HAP-1 (cell line): ENCODE measurements around the gene HOXC4.
"Not testable (repeated sequence)": the region's sequence is repeated elsewhere in the genome, so short reads cannot be mapped to it uniquely, and the experiment has no call there.

Experiments
- DNase-seq, 2 experiments: peaks; one replicate each; pipeline ENCODE4 v3.0.0-alpha.2; 2016 to 2020; ENCODE audit warnings: low spot score in 2 of 2
- H3K27me3 ChIP-seq: fragments of 250-450 bp; sonication (Bioruptor Pico); 2 replicates; pipeline ENCODE4 v1.5.1; 2020; ENCODE audit warnings: low read depth, mild to moderate bottlenecking, moderate library complexity
- H3K36me3 ChIP-seq: fragments of 250-450 bp; sonication (Bioruptor Pico); replicated peaks from 2 replicates; pipeline ENCODE4 v1.5.1; 2020; ENCODE audit warnings: mild to moderate bottlenecking
- H3K4me1 ChIP-seq: fragments of 250-450 bp; sonication (Bioruptor Pico); 2 replicates; pipeline ENCODE4 v1.5.1; 2020; ENCODE audit warnings: mild to moderate bottlenecking
- H3K4me3 ChIP-seq: fragments of 250-450 bp; sonication (Bioruptor Pico); 2 replicates; pipeline ENCODE4 v1.5.1; 2020; ENCODE audit warnings: mild to moderate bottlenecking, moderate library complexity
- H3K9me3 ChIP-seq: fragments of 250-450 bp; sonication (Bioruptor Pico); 2 replicates; pipeline ENCODE4 v1.5.1; 2020; ENCODE audit warnings: mild to moderate bottlenecking, moderate library complexity
- in situ Hi-C: fragments of 300-500 bp; cut with MboI; formaldehyde crosslinking; loops from 3 replicates; pipeline ENCODE4 v1.14.3; 2020; ENCODE audit warnings: low sequenced_read_pairs, inconsistent platforms, mixed read lengths

Gene HOXC4

DNA sequence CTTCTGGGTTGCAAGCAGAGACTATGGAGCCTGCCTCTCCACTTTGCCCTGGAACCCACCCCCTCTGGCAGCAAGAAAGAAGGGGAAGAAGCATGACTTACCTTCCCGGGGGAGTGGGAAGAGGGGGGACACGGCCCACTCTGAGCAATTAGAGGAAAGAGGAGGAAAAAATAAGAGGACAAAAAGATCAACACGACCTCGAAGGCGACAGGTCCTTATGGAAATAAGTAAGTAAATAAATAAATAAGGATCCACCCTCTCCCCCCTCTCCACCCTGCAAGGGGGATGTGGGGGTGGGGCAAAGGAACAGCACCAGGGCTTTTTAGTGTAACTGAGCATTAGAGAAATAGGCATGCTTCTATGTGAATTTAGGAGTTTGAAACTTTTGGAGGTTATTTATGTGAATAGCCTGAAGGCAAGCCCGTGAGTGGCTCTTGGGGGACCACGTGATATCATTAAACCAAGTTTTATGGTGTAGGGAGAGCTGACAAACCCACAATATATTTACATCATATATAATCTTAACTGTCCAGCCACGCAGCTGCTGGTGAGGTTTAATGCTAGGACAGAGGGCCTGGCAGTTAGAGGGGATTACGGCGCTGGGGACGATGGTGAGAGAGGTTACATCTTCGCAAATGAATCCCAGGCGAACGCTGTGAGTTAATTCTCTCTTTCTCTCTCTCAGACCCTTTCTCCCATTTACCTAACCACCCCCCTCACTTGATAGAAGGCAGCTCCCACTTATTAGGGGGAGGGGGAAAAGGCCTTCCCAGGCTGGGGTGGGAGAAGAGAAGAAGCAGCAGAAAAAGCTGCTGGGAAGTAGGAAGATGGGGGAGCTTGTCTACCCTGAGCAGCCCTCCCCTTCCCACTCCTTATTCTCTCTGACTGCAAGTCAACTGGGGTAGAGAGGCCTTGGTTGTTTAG lies 16.0 kb upstream of the HOXC4 start:
- H3K4me1 ChIP-seq: peaks cover 22% of the 10 kb centered on the region
- H3K4me3 ChIP-seq: no peak overlapping the region
- H3K36me3 ChIP-seq: no peaks in the 10 kb centered on the region
- no peaks in the 10 kb centered on the region for H3K9me3 ChIP-seq
- H3K27me3 ChIP-seq: peaks cover 78% of the 10 kb centered on the region
- DNase-seq: peak; percentile 36 to 59
- in situ Hi-C loops: no loop called here

DNA sequence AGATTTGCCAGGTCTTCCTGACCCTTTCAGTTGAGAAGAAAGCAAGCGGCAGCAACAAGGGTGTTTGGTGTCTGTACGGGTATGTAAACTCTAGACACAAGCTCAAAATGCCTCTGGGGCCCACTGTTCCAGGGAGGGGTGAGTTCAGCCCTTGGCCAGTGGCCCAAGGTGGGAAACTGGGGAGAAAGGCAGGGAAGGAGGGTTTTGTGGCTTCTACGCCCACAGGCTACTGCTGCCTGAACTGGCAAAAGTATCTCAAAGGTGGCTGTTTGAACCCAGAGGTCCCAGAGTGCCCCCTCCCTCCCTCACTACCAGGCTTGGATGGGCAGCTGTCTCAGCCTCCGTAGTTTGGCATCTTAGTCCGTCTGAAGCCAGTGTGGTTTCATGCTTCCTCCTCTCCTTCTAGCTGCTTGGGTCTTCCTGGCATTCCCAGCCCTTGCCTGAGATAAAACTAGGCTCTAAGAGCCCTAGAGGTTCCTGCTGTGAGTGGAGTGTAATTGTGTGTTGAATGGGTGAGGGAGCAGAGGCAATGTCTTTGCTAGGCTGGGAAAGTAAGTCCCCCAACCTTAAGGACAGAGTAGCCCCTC lies 15.3 kb upstream of the HOXC4 start:
- no peaks in the 10 kb centered on the region for H3K36me3 ChIP-seq
- H3K4me3 ChIP-seq: no peak overlapping the region
- H3K4me1 ChIP-seq: peaks cover 16% of the 10 kb centered on the region
- in situ Hi-C loops: no loop called here
- peaks cover 81% of the 10 kb centered on the region for H3K27me3 ChIP-seq
- DNase-seq: no peak
- H3K9me3 ChIP-seq: no peaks in the 10 kb centered on the region

DNA sequence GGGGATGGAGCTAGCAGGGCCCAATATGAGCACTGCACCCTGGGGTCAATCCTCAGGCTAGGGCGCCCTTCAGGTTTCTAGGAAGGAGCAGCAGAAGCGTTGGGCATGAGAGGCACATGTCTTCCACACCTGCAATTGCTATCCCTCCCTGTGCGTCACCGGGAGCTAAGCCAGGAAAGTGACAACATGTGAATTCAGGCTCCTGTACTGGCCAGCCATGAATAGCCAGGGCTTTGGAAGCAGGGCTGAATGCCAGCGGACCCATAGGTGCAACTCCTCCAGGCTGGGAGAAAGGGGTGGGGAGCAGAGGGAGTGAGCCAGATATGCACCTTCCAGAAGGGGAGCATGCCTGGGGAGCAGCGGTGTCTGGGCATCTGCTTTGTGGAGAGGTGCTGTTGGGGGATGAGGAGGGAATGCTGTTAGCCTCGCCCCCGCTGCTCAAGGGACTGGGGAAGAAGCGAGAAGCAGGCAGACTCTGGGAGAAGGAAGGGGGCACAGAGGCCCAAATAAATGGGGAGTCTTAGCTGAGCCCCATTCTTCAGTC lies 14.7 kb upstream of the HOXC4 start:
- Histone ChIP-seq H3K9me3 (no peaks in the 10 kb centered on the region), H3K36me3 (no peaks in the 10 kb centered on the region), H3K4me1 (peaks cover 14% of the 10 kb centered on the region), H3K4me3 (no peak overlapping the region), H3K27me3 (peaks cover 87% of the 10 kb centered on the region)
- in situ Hi-C loops: no loop called here
- no peak for DNase-seq

DNA sequence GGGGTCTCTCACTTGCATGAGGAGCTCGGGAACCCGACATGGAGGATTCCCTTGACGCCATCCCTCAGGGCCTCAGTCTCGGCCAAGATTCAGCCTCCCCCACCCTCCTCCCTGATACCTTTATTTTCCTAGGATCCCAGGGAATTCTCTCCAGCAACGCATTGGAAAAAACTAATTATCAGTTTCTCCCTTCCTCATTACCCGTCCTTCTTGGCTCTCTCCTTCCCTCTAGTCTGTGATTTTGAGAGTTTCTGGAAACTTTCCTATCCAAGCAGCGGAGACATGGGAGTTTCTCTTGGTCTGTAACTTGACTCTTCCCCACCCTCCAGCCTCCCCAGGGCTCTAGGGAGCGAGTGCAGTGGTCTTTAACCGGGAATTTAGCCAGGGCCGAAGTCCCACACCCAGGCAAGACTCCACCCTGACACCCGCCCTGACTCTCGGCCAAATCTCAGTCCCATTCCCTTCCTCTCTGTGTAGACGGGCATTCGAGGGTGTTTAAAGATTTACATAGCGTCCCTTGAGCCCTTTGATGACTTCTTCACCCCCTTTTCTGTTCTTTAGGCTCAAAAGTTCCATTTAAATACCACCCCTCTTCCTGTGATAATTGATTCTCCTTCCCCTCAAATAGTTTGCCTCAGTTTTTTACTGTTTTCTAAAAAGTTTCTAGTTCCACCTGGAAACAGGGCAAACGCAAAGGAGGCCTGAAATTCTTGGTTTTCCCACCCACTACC lies 14.1 kb upstream of the HOXC4 start:
- H3K4me1 ChIP-seq: peaks cover 10% of the 10 kb centered on the region
- H3K36me3 ChIP-seq: no peaks in the 10 kb centered on the region
- H3K27me3 ChIP-seq: peaks cover 88% of the 10 kb centered on the region
- DNase-seq: no peak
- H3K4me3 ChIP-seq: no peak overlapping the region
- in situ Hi-C loops: no loop called here
- H3K9me3 ChIP-seq: no peaks in the 10 kb centered on the region

DNA sequence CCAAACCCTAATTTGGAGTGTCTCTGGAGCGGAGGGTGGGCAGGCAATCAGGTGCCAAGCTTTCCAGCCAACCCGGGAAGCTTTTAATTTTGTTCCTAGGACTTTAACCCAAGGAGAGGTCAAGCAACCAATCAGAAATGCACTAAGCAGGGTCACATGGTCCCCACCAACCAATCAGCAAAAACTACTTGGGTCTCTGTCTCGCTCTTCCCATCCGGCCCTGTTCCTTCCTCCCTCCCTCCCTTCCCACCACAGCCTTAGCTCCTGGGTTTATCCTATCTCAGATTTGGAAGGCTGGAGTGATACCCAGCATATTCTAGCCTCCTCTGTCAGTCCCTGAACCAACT lies 13.5 kb upstream of the HOXC4 start:
- in situ Hi-C loops: no loop called here
- Histone ChIP-seq H3K9me3 (no peaks in the 10 kb centered on the region), H3K4me3 (no peak overlapping the region), H3K4me1 (peaks cover 10% of the 10 kb centered on the region), H3K36me3 (no peaks in the 10 kb centered on the region), H3K27me3 (peaks cover 89% of the 10 kb centered on the region)
- peak in 1 of 2 experiments; percentile 51 for DNase-seq

DNA sequence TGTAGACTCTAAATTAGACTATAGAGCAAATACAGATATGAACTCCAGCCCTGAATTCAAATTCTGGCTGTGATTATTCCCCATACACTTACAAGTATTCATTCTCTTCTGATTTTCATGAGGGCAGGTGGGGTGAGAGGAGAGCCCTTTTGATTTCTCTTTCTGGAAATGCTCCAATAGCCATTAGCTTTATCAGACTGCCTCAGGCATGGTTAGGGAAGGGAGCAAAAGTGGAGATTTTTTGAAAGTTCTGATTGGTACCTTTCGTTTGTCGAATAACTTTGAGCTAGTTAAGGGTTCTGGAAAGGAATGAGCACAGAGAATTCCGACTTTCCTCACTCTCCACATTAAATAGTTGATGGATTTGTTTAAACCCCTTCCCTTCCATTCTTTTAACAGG lies 13.0 kb upstream of the HOXC4 start:
- in situ Hi-C loops: no loop called here
- Histone ChIP-seq H3K36me3 (no peaks in the 10 kb centered on the region), H3K4me3 (no peak overlapping the region), H3K4me1 (peaks cover 10% of the 10 kb centered on the region), H3K9me3 (no peaks in the 10 kb centered on the region), H3K27me3 (peaks cover 91% of the 10 kb centered on the region)
- no peak for DNase-seq

DNA sequence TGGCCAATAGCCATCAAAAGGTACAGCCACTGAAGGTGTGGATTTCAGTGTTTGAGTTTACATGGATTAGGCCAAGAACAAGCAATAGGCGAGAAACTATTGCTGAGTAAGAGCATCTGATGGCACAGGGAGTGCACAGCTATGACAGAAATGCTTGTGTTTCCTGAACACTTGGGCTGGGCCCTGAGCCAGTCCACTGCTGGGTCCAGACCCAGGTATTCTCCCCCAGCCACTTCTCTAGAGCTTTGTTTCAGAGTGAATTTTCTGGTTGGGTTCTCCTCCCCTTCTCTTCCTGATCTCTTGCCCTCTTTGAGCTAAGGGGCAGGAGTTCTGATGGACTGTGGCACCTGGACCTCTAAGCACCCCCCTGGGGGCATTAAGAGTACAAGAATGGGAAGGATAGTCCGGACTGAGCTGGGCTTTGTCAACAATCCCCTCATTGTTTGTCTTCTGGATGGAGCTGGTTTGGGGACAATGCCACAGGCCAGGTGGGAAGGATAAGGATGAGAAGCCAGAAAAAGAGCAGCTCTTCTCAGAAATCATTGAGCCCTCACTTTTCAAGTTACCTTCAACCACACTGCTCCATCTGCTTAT lies 12.4 kb upstream of the HOXC4 start:
- no peak for DNase-seq
- in situ Hi-C loops: no loop called here
- Histone ChIP-seq H3K4me3 (no peak overlapping the region), H3K9me3 (no peaks in the 10 kb centered on the region), H3K27me3 (peaks cover 92% of the 10 kb centered on the region), H3K4me1 (peaks cover 10% of the 10 kb centered on the region), H3K36me3 (no peaks in the 10 kb centered on the region)

DNA sequence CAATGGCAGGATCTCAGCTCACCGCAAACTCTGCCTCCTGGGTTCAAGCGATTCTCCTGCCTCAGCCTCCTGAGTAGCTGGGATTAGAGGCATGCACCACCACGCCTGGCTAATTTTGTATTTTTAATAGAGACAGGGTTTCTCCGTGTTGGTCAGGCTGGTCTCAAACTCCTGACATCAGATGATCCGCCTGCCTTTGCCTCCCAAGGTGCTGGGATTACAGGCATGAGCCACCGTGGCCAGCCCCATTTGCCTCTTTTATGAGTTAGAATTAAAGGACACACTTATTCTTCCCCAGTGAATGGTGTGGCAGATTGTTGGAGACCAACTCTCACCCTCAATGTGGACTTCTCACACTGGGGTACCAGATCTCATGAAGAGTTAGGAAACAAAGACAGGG lies 11.6 kb upstream of the HOXC4 start:
- H3K36me3 ChIP-seq, DNase-seq, in situ Hi-C loops, H3K9me3 ChIP-seq, H3K4me3 ChIP-seq, H3K4me1 ChIP-seq: not testable (repeated sequence)
- peaks cover 92% of the 10 kb centered on the region for H3K27me3 ChIP-seq

DNA sequence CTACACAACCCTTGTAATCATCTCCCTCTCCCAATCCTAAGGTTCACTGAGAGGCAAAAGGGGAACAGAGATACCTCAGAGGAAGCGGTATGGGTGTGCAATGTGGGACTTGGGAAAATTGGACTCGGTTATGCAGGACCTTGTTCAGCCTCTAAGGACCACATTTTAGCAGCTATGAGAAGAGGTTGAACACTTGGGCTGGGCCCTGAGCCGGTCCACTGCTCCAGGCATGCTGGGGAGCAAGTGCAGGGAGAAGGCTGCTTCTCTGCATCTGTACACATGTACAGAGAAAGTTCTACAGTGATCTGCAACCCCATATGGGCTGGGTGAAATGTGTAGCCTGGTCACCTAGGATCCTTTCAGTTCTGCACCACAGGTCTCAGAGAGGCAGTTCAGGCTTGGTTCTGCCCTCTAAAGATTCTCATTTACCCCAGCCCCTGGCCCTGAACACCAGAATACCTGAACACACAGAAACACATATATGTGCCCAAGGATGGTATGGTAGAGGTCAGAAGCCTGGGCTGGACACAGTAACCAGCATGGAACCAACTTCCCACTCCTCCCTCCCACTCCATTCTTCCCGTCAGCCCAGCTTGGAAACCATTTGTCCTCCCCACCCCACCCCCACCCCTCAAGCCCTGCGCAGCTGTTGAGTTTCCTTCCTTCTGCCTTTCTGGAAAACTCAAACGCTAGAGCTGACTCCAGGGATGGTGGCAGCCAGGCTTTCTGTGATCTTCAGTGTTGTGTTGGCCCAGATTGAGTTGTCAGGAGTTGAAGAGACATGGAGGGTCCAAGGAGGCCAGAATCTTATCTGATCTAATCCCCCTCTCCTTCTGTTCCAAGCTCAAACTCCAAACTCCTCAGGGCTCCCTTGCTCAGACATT lies 10.4 kb upstream of the HOXC4 start:
- H3K4me1 ChIP-seq: no peaks in the 10 kb centered on the region
- peaks cover 92% of the 10 kb centered on the region for H3K27me3 ChIP-seq
- in situ Hi-C loops: no loop called here

DNA sequence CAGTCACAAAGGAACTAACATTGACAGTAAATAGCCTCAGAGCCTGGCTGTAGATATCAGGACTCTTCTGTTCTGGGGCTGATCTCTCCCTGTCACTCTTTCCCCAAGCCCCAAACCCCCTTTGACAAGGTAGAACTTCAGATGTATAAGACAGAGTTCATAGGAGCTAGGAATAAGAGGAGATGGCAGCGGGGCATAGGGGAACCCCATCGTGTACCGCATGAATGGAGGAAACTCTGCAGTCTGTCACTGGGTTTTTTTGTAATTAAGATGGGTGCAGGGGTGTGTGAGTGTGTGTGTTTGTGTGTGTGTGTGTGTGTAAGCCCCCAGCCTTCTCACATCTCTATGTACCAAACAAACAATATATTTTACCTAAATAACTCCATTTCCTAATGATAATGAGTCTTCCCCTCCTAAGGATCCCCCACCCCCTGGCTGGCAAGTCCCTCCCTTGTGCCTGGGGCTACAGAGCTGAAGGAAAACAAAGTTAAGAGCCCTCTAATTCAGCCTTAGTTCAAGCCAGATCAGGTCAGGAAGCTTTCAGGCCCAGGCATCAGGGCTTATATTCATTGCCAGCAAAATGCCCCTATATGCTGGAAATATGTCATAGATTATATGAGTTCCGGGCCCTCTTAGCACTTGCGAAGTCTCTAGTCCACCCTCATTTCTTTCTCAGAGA lies 9.1 kb upstream of the HOXC4 start:
- no peak overlapping the region for H3K4me3 ChIP-seq
- no peaks in the 10 kb centered on the region for H3K4me1 ChIP-seq
- in situ Hi-C loops: no loop called here
- no peak for DNase-seq
- no peaks in the 10 kb centered on the region for H3K9me3 ChIP-seq
- H3K36me3 ChIP-seq: no peaks in the 10 kb centered on the region
- peaks cover 91% of the 10 kb centered on the region for H3K27me3 ChIP-seq

More for the DNA sequence above, 10.4 kb upstream of the HOXC4 start:
- Histone ChIP-seq H3K4me3 (no peak overlapping the region), H3K36me3 (no peaks in the 10 kb centered on the region), H3K9me3 (no peaks in the 10 kb centered on the region)
- no peak for DNase-seq

DNA sequence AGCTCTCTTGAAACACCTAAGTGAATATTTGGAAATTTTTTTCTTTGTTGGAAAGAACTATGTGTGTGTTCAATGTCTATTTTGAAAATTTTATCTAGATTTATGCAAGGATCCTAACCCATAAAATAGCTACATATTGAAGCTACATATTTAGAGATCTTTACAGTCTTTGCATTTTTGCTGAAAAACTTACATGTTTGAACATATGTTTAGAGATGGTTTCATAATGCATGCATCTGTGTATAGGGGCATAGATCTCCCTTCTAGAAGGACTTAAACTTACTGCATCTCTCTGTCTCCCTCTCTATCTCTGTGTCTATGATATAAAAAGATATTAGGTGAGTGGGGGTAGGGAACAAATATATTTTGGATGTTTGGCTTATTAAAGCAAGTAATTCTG lies 8.2 kb upstream of the HOXC4 start:
- H3K9me3 ChIP-seq: no peaks in the 10 kb centered on the region
- no peak overlapping the region for H3K4me3 ChIP-seq
- H3K36me3 ChIP-seq: no peaks in the 10 kb centered on the region
- no peak for DNase-seq
- peaks cover 91% of the 10 kb centered on the region for H3K27me3 ChIP-seq
- in situ Hi-C loops: no loop called here
- peaks cover 2% of the 10 kb centered on the region; the same call in 1 of the 2 replicates for H3K4me1 ChIP-seq

DNA sequence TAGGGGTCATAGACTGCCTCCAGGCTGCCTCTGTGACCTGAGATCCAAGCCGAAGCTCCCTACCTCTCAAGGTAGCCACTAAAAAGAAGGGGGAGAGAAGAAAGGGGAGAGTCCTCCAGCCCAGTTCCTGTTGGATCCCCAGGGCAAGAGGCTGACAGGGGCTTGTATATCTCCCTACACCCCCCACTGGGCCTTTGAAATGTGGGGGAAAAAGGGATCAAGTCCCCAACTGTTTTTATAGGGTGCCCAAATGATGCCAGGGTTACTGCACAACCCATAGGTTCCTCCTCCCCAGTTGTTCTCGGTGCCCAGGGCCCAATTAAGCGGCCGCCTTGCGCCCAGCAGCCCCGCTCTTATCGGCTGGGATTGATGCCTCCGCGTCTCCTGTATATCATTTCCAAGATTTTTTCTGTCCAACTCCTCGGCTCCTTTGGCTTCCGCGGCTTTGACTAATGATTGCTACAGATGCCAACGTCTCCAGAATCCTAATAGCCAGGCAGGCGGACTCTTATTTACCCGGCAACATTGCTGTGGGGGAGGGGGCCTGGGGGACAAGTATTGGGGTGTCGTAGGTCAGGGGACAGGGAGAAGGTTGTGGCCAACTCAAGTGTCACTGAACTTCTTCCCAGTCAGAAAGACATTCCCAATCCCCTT lies 7.6 kb upstream of the HOXC4 start:
- H3K9me3 ChIP-seq: no peaks in the 10 kb centered on the region
- peaks cover 91% of the 10 kb centered on the region for H3K27me3 ChIP-seq
- H3K4me1 ChIP-seq: peaks cover 2% of the 10 kb centered on the region; the same call in 1 of the 2 replicates
- H3K4me3 ChIP-seq: no peak overlapping the region
- DNase-seq: no peak
- in situ Hi-C loops: no loop called here
- no peaks in the 10 kb centered on the region for H3K36me3 ChIP-seq
